Spinal cord (tissue), 10 donors: ENCODE results near the gene TASOR. TPM values are rescaled to one million over a fixed set of nuclear protein-coding genes. Genes with fewer than 3 reads are reported as not detected.
A peak's percentile ranks its signal among the peaks of the same experiment; 100 is the strongest.
"Not testable (repeated sequence)": the region's sequence is repeated elsewhere in the genome, so short reads cannot be mapped to it uniquely, and the experiment has no call there.

Experiments
- DNase-seq, 6 donors: peaks; one replicate each; pipeline versions ENCODE4 v3.0.0 to v3.0.0-alpha.2; 2013 to 2015; ENCODE audit warnings: low spot score in 6 of 6, low read depth in 4 of 6
- H3K27ac ChIP-seq: one replicate; pipeline ENCODE4 v1.5.1; 2013; ENCODE audit warnings: low read depth, low read length, control low read depth
- H3K27me3 ChIP-seq: one replicate; pipeline ENCODE4 v1.6.1; 2013; ENCODE audit warnings: low read length; ENCODE audit not compliant: control insufficient read depth, insufficient read depth
- H3K36me3 ChIP-seq: one replicate; pipeline ENCODE4 v1.6.1; 2013; ENCODE audit warnings: low read length; ENCODE audit not compliant: control insufficient read depth, insufficient read depth
- H3K4me1 ChIP-seq: one replicate; pipeline ENCODE4 v1.6.1; 2013; ENCODE audit warnings: low read length; ENCODE audit not compliant: control insufficient read depth, insufficient read depth
- H3K4me3 ChIP-seq: one replicate; pipeline ENCODE4 v1.5.1; 2013; ENCODE audit warnings: low read depth, low read length, control low read depth
- H3K9me3 ChIP-seq: one replicate; pipeline ENCODE4 v1.6.1; 2013; ENCODE audit warnings: low read length; ENCODE audit not compliant: control insufficient read depth, insufficient read depth
- WGBS: methylation state at CpG from one replicate; pipeline ENCODE4 v1.1.5; 2013; ENCODE audit warnings: missing lambda C conversion rate; ENCODE audit not compliant: insufficient coverage; 5-methylcytosine and 5-hydroxymethylcytosine counted together
- long read RNA-seq, 4 donors: transcript quantifications; one replicate each; lab custom pipeline, GENCODE V29; 2026
- polyA plus RNA-seq, 2 donors: library from polyadenylated mRNA; unstranded; fragments of 120-200 nt; gene quantifications; one replicate each; pipeline ENCODE4 v1.2.1, GENCODE V29; 2013; ENCODE audit not compliant: insufficient read length in 2 of 2
- total RNA-seq, 2 donors: library from RNA; depleted of rRNA in 1 of 2; stranded (reverse); fragments of 120-200 nt in 1 of 2; fragments of >200 nt in 1 of 2; gene quantifications; one replicate each; pipeline versions ENCODE4 v1.2.3 to v1.2.4, GENCODE V29; 2013 to 2014
- donor health status: healthy.

TASOR gene
- total RNA-seq = 100 to 1,000 TPM in 1 of 2 donors, 10 to 100 TPM in 1; 90.7 to 150 TPM
- 10 to 100 TPM; 44.3 to 56.3 TPM for polyA plus RNA-seq
- long read RNA-seq, donor 1 = 0 reads
- long read RNA-seq, donor 2 = 0 reads
- long read RNA-seq, donor 3 = 0 reads
- long read RNA-seq, donor 4 = 0 reads

- 18% methylated on average over 68 of the region's 68 CpGs for WGBS
- peaks cover 8% of the 10 kb centered on the region for H3K4me1 ChIP-seq
- DNase-seq = peak; percentile 44 to 95 (median 70)
- peaks cover 3% of the 10 kb centered on the region for H3K36me3 ChIP-seq
- H3K9me3 ChIP-seq = peaks cover 2% of the 10 kb centered on the region
- H3K27ac ChIP-seq = peak within 1 kb of the TSS; percentile 98
- H3K4me3 ChIP-seq = peak within 1 kb of the TSS; percentile 86
- H3K27me3 ChIP-seq = no peaks in the 10 kb centered on the region
These were observed at the start of gene TASOR for GRCh38 chr3:56683122-56683817. TSS of gene TASOR (minus strand) at chr3:56683265. CDS start at chr3:56683006, 259 bp downstream.

DNA sequence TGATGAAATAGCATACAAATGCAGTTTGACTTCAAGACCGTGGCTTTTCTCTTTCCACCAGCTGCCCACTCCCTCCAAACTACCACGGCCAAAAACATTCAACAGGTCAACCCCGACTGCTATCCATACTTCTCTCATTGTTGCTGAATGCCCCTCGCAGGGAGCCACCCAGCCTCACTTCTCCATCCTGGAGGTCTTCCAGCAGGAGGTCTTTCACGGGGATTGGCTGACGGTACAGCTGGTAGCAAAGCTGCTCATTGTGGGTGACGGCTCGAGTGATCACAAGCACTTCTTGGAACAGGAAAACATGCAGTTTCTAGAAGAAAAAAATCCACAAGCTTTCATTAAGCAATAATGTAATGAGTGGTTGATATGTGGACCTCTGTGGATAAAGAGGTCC is 49.0 kb upstream of the TASOR start:
- Histone ChIP-seq H3K4me3 (no peak overlapping the region), H3K27me3 (no peaks in the 10 kb centered on the region), H3K27ac (no peak overlapping the region), H3K4me1 (no peaks in the 10 kb centered on the region), H3K9me3 (no peaks in the 10 kb centered on the region), H3K36me3 (peaks cover 20% of the 10 kb centered on the region)
- no peak for DNase-seq
- 73% methylated on average over 7 of the region's 8 CpGs for WGBS

DNA sequence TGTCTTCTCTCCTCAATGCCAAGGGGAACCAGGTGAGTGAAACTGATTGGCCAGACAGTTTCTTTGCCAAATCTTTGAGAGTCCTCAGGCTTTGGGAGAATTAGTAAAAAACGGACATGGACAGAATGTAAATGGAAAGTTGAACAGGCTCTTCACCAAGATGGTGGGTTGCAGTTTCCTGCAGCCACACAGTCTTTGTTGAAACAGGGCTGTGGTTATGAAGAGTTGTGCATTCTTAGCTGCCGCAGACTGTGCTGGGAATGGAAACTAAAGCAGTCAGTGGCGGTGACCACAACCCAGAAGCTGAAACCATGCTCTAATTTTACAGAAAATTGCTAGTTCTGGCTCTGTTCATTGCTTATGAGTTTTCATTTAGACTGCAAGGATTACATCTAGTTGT is 42.1 kb upstream of the TASOR start:
- H3K27ac ChIP-seq = no peak overlapping the region
- H3K9me3 ChIP-seq = no peaks in the 10 kb centered on the region
- H3K4me1 ChIP-seq = no peaks in the 10 kb centered on the region
- DNase-seq = no peak
- WGBS = 85% methylated on average over 2 of the region's 3 CpGs
- no peak overlapping the region for H3K4me3 ChIP-seq
- H3K36me3 ChIP-seq = peaks cover 13% of the 10 kb centered on the region
- no peaks in the 10 kb centered on the region for H3K27me3 ChIP-seq

DNA sequence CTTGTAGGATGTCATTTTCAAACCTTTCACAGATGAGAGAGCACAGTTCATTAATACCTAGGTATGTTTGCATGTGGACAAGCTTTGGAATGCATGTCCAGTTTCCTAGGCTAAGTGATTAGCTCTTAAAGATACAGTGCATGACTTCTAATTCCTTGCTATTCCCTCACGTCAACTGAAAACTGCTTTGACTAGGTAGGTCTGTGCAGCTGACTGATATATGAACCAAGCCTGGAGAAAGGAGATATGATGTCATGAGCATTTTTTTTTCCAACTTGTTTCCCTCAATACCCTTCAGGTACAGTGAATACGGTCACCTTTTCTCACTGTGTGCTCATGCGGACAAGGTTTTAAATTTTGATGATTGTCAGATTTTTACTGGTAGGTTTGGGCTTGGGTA is 41.6 kb upstream of the TASOR start:
- no peaks in the 10 kb centered on the region for H3K9me3 ChIP-seq
- peaks cover 13% of the 10 kb centered on the region for H3K36me3 ChIP-seq
- H3K4me1 ChIP-seq = no peaks in the 10 kb centered on the region
- DNase-seq = peak in 1 of 6 donors; percentile 20
- no CpG with 5 or more reads among the region's 3 CpGs for WGBS
- H3K4me3 ChIP-seq = no peak overlapping the region
- H3K27ac ChIP-seq = no peak overlapping the region
- no peaks in the 10 kb centered on the region for H3K27me3 ChIP-seq

DNA sequence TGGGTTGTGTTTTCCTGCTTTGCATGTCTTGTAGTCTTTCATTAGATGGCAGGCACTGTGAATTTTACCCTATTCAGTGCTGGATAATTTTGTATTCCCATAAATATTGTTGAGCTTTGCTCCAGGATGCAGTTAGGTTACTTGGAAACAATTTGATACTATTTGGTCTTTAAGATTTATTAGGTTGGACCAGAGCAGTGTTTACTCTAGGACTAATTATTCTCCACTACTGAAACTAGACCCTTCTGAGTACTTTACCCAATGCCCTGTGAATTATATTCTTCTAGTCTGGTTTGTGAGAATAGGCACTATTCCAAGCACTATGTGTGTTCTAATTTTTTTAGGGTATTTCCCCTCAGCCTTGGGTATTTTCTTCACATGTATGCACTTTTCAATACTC is 37.8 kb upstream of the TASOR start:
- H3K27me3 ChIP-seq = no peaks in the 10 kb centered on the region
- H3K36me3 ChIP-seq = no peaks in the 10 kb centered on the region
- no peaks in the 10 kb centered on the region for H3K4me1 ChIP-seq
- H3K27ac ChIP-seq = no peak overlapping the region
- H3K9me3 ChIP-seq = no peaks in the 10 kb centered on the region
- peak in 2 of 6 donors; percentile 14 to 28 for DNase-seq
- no peak overlapping the region for H3K4me3 ChIP-seq

DNA sequence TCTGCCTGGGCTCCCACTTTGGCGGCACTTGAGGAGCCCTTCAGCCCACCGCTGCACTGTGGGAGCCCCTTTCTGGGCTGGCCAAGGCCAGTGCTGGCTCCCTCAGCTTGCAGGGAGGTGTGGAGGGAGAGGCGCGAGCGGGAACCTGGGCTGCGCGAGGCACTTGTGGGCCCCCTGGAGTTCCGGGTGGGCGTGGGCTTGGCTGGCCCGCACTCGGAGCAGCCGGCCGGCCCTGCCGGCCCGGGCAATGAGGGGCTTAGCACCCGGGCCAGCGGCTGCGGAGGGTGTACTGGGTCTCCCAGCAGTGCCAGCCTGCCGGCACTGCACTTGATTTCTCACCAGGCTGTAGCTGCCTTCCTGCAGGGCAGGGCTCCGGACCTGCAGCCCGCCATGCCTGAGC is 35.7 kb upstream of the TASOR start:
- H3K4me3 ChIP-seq, DNase-seq, H3K27me3 ChIP-seq, H3K4me1 ChIP-seq, H3K36me3 ChIP-seq, H3K9me3 ChIP-seq, H3K27ac ChIP-seq: not testable (repeated sequence)
- WGBS = 85% methylated on average over 19 of the region's 21 CpGs

DNA sequence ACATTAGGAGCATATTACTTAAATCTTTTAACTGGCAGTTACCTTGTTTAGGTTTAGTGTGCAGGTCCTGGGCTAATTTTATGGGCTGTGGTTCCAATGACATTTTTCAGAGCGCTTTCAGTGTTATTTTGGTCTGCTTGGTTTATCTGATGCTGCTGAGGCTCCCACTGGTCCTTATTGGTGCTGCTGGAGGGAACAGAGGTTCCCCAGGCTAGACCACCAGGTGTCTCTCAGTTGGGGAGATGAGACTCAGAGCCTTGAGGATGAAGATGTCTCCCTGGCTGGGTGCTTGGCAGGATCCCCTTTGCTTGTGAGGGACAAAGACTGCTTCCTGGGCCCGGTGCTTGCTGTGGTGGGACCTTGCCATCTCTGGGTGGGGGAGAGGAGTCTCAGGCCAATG is 28.3 kb upstream of the TASOR start:
- H3K27ac ChIP-seq = no peak overlapping the region
- no peak overlapping the region for H3K4me3 ChIP-seq
- no peaks in the 10 kb centered on the region for H3K9me3 ChIP-seq
- H3K27me3 ChIP-seq = no peaks in the 10 kb centered on the region
- H3K36me3 ChIP-seq = no peaks in the 10 kb centered on the region
- no peak for DNase-seq
- WGBS = 88% methylated on average over 2 of the region's 2 CpGs
- no peaks in the 10 kb centered on the region for H3K4me1 ChIP-seq

- H3K27ac ChIP-seq, H3K27me3 ChIP-seq, H3K4me3 ChIP-seq, DNase-seq, H3K36me3 ChIP-seq, H3K4me1 ChIP-seq, H3K9me3 ChIP-seq: not testable (repeated sequence)
- 87% methylated on average over 3 of the region's 6 CpGs for WGBS
These were observed 24.3 kb upstream of the TASOR start for GRCh38 chr3:56707412-56707811.

DNA sequence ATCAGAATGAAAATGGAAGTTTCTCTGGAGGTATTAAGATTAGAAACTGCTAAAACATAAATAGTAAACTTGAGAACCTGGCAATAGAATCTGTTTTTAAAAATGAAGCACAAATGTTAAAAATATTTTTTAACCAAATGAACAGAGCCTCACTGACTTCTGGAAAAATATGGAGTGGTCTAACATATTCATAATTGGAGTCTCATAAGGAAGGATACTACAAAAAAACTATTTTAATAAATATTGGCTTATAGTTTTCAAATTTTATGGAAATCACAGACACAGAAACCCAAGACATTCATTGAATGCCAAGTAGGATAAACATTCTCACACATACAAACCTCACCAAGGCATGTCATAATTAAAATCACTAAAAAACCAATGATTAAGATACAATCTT is 23.6 kb upstream of the TASOR start:
- no peak for DNase-seq
- H3K36me3 ChIP-seq = no peaks in the 10 kb centered on the region
- no peaks in the 10 kb centered on the region for H3K9me3 ChIP-seq
- no peaks in the 10 kb centered on the region for H3K4me1 ChIP-seq
- no peaks in the 10 kb centered on the region for H3K27me3 ChIP-seq
- no peak overlapping the region for H3K27ac ChIP-seq
- H3K4me3 ChIP-seq = no peak overlapping the region

DNA sequence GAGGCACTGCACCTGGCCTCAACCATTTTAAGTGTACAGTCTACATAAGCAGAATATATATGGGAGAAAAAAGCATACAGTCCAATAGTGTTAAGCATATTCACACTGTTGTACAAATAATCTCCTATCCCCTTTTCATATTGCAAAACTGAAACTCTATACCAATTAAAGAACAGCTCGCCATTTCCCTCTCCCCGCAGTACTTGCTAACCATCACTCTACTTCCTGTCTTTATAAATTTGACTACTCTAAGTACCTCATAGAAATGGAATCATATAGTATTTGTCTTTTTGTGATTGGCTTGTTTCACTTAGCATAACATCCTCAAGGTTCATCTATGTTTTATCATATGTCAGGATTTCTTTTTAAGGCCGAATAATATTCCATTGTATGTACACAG is 21.6 kb upstream of the TASOR start:
- no CpG with 5 or more reads among the region's 3 CpGs for WGBS
- no peaks in the 10 kb centered on the region for H3K36me3 ChIP-seq
- H3K4me1 ChIP-seq = no peaks in the 10 kb centered on the region
- DNase-seq = no peak
- no peak overlapping the region for H3K27ac ChIP-seq
- no peaks in the 10 kb centered on the region for H3K27me3 ChIP-seq
- no peak overlapping the region for H3K4me3 ChIP-seq
- no peaks in the 10 kb centered on the region for H3K9me3 ChIP-seq
